ENCODE measurements around the gene NUDT19.

Gene NUDT19

GRCh38 chr19:32669310-32669709 lies 22.3 kb upstream of the NUDT19 start:
- DNase-seq (ENCODE audit: low read depth) = peak; percentile 29
- no peak overlapping the region for H3K4me3 ChIP-seq (ENCODE audit: low read length)
- TF ChIP-seq, protein P1, sequence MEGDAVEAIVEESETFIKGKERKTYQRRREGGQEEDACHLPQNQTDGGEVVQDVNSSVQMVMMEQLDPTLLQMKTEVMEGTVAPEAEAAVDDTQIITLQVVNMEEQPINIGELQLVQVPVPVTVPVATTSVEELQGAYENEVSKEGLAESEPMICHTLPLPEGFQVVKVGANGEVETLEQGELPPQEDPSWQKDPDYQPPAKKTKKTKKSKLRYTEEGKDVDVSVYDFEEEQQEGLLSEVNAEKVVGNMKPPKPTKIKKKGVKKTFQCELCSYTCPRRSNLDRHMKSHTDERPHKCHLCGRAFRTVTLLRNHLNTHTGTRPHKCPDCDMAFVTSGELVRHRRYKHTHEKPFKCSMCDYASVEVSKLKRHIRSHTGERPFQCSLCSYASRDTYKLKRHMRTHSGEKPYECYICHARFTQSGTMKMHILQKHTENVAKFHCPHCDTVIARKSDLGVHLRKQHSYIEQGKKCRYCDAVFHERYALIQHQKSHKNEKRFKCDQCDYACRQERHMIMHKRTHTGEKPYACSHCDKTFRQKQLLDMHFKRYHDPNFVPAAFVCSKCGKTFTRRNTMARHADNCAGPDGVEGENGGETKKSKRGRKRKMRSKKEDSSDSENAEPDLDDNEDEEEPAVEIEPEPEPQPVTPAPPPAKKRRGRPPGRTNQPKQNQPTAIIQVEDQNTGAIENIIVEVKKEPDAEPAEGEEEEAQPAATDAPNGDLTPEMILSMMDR (conservative IDR thresholded peaks at IDR 0.05; ENCODE audit: low read length) = no peak

DNA sequence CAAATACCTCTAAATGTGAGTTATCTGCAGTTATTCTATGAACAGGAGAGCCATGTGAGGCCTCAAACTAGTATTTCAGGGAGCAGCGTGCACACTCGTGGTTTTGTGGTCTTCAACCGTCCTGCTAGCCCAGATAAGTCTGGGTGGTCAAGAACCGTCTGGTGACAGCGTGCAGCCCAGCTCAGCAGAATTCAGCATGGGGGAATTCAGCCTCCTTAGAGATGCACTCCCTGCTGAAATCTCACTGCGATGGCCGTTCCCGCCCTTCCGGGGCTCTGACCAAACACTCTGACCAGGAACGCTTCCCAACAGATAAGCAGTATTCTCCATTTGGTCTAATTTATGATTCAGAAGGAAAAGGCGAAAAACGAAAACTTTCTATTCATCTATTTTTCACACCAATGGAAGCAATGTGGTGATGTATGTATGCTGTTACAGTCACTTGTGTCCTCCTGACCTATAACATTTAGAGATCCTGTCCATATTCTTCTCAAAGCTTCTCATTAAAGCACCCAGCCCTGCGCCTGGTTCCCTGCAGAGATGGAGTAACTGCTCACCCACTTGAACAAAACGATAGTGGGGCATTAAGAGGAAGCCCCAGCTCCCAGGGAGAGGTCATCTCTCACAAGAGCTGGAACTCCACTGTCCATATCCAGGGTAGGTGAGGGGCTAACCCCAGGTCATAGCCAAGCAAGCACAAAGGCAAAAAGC lies 19.6 kb upstream of the NUDT19 start:
- H3K4me3 ChIP-seq (ENCODE audit: low read length) = no peak overlapping the region
- no peak for DNase-seq (ENCODE audit: low read depth)
- TF ChIP-seq, protein P1 (conservative IDR thresholded peaks at IDR 0.05; ENCODE audit: low read length) = no peak

DNA sequence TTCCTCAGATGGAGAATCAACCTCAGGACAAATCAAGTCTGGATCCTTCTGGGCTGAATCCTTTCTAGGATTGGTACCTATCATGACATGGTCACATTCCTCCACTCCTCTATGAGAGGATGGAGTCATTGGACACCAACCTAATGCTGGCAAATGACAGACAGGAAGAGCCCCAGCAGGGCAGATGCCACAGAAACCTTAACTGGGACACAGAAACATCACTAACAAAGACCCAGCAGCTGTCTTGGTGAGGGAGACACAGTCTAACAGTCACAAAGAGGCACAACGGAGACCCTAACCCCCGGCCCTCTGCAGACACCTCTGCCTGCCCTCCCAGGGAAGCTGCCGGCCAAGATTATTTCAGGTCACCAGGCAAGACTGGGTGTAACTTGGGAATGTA lies 18.8 kb upstream of the NUDT19 start:
- TF ChIP-seq, protein P1 (conservative IDR thresholded peaks at IDR 0.05; ENCODE audit: low read length) = no peak
- no peak for DNase-seq (ENCODE audit: low read depth)
- no peak overlapping the region for H3K4me3 ChIP-seq (ENCODE audit: low read length)

- H3K4me3 ChIP-seq (ENCODE audit: low read length) = peak overlapping the region; percentile 9
- TF ChIP-seq, protein P1 (conservative IDR thresholded peaks at IDR 0.05; ENCODE audit: low read length) = no peak
- no peak for DNase-seq (ENCODE audit: low read depth)
These were observed 18.0 kb upstream of the NUDT19 start for GRCh38 chr19:32673573-32673972.

DNA sequence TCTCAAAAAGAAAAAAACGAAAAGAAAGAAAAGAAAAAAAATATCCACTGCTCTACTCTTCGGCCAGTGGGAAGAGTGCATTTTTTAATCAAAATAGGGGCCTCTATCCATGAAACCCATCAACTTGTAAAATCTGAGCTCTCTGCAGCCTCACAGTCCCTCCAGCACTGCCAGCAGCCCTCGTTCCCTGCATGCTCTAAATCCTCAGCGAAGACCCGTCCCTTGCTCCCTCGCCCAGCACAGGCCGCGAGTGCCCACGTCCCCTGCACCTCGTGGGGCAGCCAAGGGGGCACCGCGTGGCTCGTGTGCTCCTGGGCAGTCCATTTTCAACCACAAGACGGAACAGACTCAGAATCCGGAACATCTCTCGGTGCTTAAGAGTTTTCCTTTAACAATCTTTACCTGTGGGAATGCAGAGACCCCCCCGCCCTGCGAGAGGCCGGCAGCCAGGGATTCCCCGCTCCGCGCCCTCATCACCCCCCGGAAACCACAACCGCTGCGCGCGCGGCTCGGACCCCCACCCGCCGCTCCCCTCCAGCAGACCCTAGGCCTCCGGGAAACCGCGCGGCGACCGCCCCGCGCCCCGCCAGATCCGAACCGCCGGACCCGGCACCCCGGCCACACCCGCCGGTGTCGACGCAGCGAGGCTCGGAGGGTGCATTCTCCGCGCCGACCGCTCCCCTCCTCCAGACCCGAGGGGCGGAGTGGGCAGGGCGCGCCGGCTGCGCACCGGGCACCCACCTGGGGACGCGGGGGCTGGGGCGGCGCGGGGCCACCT lies 17.3 kb upstream of the NUDT19 start:
- DNase-seq (ENCODE audit: low read depth) = no peak
- TF ChIP-seq, protein P1 (conservative IDR thresholded peaks at IDR 0.05; ENCODE audit: low read length) = no peak
- H3K4me3 ChIP-seq (ENCODE audit: low read length) = peak overlapping the region; percentile 84

DNA sequence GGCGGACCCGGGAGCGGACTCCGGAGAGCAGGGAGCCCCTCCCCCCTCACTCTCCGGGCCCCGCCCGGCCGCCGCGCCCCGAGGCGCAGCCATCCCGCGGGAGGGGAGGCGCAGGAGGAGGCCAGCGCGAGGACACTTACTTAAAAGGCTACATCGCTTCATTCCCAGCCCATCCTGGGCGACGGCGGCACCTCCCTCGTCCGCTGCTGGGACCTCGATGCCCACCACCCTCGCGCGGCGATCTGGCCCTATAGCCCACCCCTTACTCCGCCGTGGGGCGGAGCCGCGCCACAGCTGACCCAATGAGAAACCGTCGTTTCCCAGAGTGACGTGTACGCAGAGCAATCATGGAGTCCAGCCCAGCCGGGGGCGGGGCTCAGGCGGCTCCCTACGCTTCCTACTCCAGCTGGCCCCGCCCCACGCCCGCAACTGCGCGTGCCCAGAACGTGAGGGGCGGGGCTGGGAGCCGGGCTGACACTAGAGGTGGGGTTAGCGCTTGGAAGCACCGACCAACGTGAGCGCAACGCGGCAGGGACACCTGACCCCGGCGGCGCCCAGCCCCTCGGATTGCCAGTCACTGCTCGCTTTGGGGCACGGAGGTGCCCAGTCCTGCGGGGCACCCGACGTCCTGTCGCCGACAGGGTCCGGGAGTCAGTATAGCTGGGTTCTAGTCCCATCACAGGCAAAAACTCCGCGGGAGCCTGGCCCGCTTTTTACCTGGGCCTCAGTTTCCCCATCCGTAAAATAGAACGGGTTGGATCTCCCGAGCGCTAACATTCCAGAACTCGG lies 16.5 kb upstream of the NUDT19 start, which contains the start of gene ANKRD27:
TSS of gene ANKRD27 (minus strand) at position 250 of the 789 bp plus-strand sequence. CDS start 16,165 bp downstream, outside the sequence.
- H3K4me3 ChIP-seq (ENCODE audit: low read length) = peak within 1 kb of the TSS; percentile 94
- TF ChIP-seq, protein P1 (conservative IDR thresholded peaks at IDR 0.05; ENCODE audit: low read length) = no peak
- peak; percentile 95 for DNase-seq (ENCODE audit: low read depth)
